NCI-H1694 (cell line): ENCODE data around the gene WDR77.

Source experiments
- DNase-seq: peaks from one replicate; lab custom pipeline; 2025; lab: John Stamatoyannopoulos, UW

Gene WDR77

GRCh38 chr1:111439461-111440351, 9.3 kb downstream of the WDR77 start:
- DNase-seq = no peak

- no peak for DNase-seq
These were observed 12.3 kb downstream of the WDR77 start for GRCh38 chr1:111436726-111437125.

GRCh38 chr1:111424281-111424680, 24.8 kb downstream of the WDR77 start:
- DNase-seq = no peak

- DNase-seq = no peak
These were observed 26.3 kb downstream of the WDR77 start for GRCh38 chr1:111422546-111423391.

GRCh38 chr1:111420377-111420776, 28.7 kb downstream of the WDR77 start:
- DNase-seq = no peak

GRCh38 chr1:111419037-111419436, 30.0 kb downstream of the WDR77 start:
- no peak for DNase-seq

- DNase-seq = no peak
These were observed 31.3 kb downstream of the WDR77 start for GRCh38 chr1:111417755-111418154.

- no peak for DNase-seq
These were observed 33.6 kb downstream of the WDR77 start for GRCh38 chr1:111415461-111415860.

GRCh38 chr1:111414756-111415155, 34.3 kb downstream of the WDR77 start:
- DNase-seq = no peak

- DNase-seq = no peak
These were observed 36.2 kb downstream of the WDR77 start for GRCh38 chr1:111412839-111413238.

- DNase-seq = no peak
These were observed 41.8 kb downstream of the WDR77 start for GRCh38 chr1:111407301-111407700.

- no peak for DNase-seq
These were observed 42.7 kb downstream of the WDR77 start for GRCh38 chr1:111406321-111406768.

GRCh38 chr1:111404588-111404987, 44.5 kb downstream of the WDR77 start:
- DNase-seq = no peak

GRCh38 chr1:111402083-111402482, 47.0 kb downstream of the WDR77 start:
- DNase-seq = no peak

- peak; percentile 12 for DNase-seq
These were observed 49.1 kb downstream of the WDR77 start for GRCh38 chr1:111399792-111400610.

GRCh38 chr1:111392460-111392945, 56.6 kb downstream of the WDR77 start:
- no peak for DNase-seq

- no peak for DNase-seq
These were observed 57.0 kb downstream of the WDR77 start for GRCh38 chr1:111392042-111392441.
